HFF-Myc (cell line): ENCODE results near the gene TUT7.

ENCODE experiments used
- DNase-seq: peaks from one replicate; pipeline ENCODE4 v3.0.0-alpha.2; 2011; ENCODE audit warnings: low read depth; ENCODE audit errors: extremely low read depth
- H3K4me3 ChIP-seq: replicated peaks from 2 replicates; pipeline ENCODE4 v1.5.1; 2011; ENCODE audit warnings: low read depth, mild to moderate bottlenecking, control low read depth, low read length
- CTCF ChIP-seq: IDR thresholded peaks from 2 replicates; pipeline ENCODE4 v1.5.1; 2012; ENCODE audit warnings: mild to moderate bottlenecking, low read depth, low read length, control low read depth; ENCODE audit errors: missing control alignments

TUT7 gene

GRCh38 chr9:86333651-86334050 lies 20.6 kb downstream of the TUT7 start:
- no peak overlapping the region for H3K4me3 ChIP-seq
- DNase-seq = no peak
- no peak for TF ChIP-seq CTCF

GRCh38 chr9:86330186-86330585 lies 24.0 kb downstream of the TUT7 start:
- no peak for DNase-seq
- H3K4me3 ChIP-seq = no peak overlapping the region

GRCh38 chr9:86329649-86330048 lies 24.6 kb downstream of the TUT7 start:
- DNase-seq = no peak
- TF ChIP-seq CTCF = no peak
- H3K4me3 ChIP-seq = no peak overlapping the region

More at GRCh38 chr9:86330186-86330585, 24.0 kb downstream of the TUT7 start:
- TF ChIP-seq CTCF = no peak

GRCh38 chr9:86328156-86328555 lies 26.1 kb downstream of the TUT7 start:
- no peak for DNase-seq
- TF ChIP-seq CTCF = no peak
- H3K4me3 ChIP-seq = no peak overlapping the region

- no peak for DNase-seq
- no peak overlapping the region for H3K4me3 ChIP-seq
- TF ChIP-seq CTCF = no peak
These were observed 27.7 kb downstream of the TUT7 start for GRCh38 chr9:86326536-86326935.

GRCh38 chr9:86324901-86325300 lies 29.3 kb downstream of the TUT7 start:
- H3K4me3 ChIP-seq = no peak overlapping the region
- no peak for TF ChIP-seq CTCF
- DNase-seq = no peak

GRCh38 chr9:86324308-86324707 lies 29.9 kb downstream of the TUT7 start:
- DNase-seq = no peak
- no peak overlapping the region for H3K4me3 ChIP-seq
- TF ChIP-seq CTCF = no peak
